ENCODE data around the gene TRAPPC3. TPM values are rescaled to one million over a fixed set of nuclear protein-coding genes. Genes with fewer than 3 reads are reported as not detected.
A peak's percentile ranks its signal among the peaks of the same experiment; 100 is the strongest.
"Not testable (repeated sequence)": the region's sequence is repeated elsewhere in the genome, so short reads cannot be mapped to it uniquely, and the experiment has no call there.

TRAPPC3 gene
- 52.1 TPM for total RNA-seq

DNA sequence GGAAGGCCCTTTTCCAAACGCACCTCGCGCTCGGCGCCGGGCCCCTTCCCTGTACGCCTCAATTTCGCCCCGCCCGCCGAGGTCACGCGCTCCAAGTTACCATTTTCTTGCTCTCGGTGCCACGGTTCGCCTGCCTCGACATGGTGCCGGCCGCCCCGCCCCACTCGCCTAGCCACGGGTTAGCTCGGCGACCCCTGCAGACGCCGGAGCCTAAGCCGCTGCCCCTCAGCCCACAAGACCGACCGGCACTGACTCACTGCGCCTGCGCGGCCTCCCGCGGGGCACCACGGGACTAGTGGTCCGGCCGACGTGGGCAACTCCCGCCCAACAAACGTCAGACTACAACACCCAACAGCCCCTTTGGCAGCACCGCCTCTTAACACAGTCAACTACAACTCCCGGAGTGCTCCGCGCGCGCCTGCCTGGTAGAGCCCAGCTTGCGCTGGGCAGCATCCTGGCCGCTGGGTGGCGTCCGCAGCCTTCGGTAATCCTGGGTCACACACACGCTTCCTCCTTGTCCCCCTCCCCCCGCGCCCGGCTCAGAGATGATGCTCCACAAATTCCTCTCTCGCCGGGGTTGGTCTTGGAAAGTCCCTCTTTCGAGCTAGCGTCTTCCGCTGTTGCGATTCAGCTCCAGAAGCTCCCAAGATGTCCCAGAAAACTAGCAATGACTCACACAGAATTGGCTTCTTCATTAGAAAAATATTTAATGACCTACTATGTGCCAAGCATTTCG is at the start of gene TRAPPC3:
TSS of gene TRAPPC3 (minus strand) at position 250 of the 736 bp plus-strand sequence. CDS start at position 142, 108 bp downstream.
- peaks cover 50% of the 10 kb centered on the region for H3K4me1 ChIP-seq
- intact Hi-C loops (cut with DNase I): no loop called here

DNA sequence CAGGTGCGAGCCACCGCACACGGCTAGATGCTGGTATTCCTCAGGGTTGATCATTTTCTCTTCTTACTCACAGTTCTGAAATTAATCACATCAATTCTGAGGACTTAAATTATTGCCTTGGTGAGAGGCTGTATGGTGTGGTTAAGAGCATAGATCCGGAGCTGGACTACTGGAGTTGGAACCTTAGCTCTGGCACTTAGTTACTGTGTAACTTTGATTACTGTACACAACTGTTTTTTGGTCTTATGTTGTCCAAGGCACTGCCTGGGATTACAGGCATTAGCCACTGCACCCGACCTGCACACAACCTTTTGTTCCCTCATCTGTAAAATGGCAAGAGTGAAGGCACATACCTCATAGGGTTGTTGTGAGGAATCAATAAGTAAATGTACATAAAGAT is 49.4 kb upstream of the TRAPPC3 start:
- H3K4me3 ChIP-seq: no peak overlapping the region
- H3K27ac ChIP-seq: no peak overlapping the region
- no peaks in the 10 kb centered on the region for H3K27me3 ChIP-seq
- no peak for DNase-seq (ENCODE audit: extremely low spot score in 2 of 2)
- no peaks in the 10 kb centered on the region for H3K9me3 ChIP-seq
- H3K36me3 ChIP-seq: no peaks in the 10 kb centered on the region
- H3K4me1 ChIP-seq: peaks cover 4% of the 10 kb centered on the region
- TF ChIP-seq POLR2A (IDR thresholded peaks at IDR 0.05): no peak
- no peak for TF ChIP-seq POLR2AphosphoS5 (IDR thresholded peaks at IDR 0.05; ENCODE audit: insufficient read depth in 1 of 2, low read depth in 1 of 2)
- TF ChIP-seq, protein P1, sequence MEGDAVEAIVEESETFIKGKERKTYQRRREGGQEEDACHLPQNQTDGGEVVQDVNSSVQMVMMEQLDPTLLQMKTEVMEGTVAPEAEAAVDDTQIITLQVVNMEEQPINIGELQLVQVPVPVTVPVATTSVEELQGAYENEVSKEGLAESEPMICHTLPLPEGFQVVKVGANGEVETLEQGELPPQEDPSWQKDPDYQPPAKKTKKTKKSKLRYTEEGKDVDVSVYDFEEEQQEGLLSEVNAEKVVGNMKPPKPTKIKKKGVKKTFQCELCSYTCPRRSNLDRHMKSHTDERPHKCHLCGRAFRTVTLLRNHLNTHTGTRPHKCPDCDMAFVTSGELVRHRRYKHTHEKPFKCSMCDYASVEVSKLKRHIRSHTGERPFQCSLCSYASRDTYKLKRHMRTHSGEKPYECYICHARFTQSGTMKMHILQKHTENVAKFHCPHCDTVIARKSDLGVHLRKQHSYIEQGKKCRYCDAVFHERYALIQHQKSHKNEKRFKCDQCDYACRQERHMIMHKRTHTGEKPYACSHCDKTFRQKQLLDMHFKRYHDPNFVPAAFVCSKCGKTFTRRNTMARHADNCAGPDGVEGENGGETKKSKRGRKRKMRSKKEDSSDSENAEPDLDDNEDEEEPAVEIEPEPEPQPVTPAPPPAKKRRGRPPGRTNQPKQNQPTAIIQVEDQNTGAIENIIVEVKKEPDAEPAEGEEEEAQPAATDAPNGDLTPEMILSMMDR (IDR thresholded peaks at IDR 0.05): no peak
- intact Hi-C loops (cut with DNase I): no loop called here

More for the DNA sequence above, at the start of gene TRAPPC3:
- peak; percentile 100 for DNase-seq (ENCODE audit: extremely low spot score in 2 of 2)
- peak within 1 kb of the TSS; percentile 74 to 96 for H3K4me3 ChIP-seq
- peak within 1 kb of the TSS; percentile 99 for H3K27ac ChIP-seq
- no peaks in the 10 kb centered on the region for H3K36me3 ChIP-seq
- no peaks in the 10 kb centered on the region for H3K27me3 ChIP-seq
- H3K9me3 ChIP-seq: no peaks in the 10 kb centered on the region
- TF ChIP-seq POLR2AphosphoS5 (IDR thresholded peaks at IDR 0.05; ENCODE audit: insufficient read depth in 1 of 2, low read depth in 1 of 2): peak; percentile 94 to 99
- TF ChIP-seq, protein P1 (IDR thresholded peaks at IDR 0.05): peak; percentile 94 to 96 (median 94)
- TF ChIP-seq POLR2A (IDR thresholded peaks at IDR 0.05): peak in 1 of 2 donors; percentile 90

DNA sequence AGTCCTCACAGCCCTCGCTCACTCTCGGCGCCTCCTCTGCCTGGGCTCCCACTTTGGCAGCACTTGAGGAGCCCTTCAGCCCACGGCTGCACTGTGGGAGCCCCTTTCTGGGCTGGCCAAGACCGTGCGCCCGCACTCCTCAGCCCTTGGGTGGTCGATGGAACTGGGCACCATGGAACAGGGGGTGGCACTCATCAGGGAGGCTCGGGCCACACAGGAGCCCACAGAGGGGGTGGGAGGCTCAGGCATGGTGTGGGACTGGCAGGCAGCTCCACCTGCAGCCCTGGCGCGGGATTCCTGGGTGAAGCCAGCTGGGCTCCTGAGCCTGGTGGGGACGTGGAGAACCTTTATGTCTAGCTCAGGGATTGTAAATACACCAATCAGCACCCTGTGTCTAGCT is 47.5 kb upstream of the TRAPPC3 start:
- H3K27ac ChIP-seq; H3K4me1 ChIP-seq; H3K36me3 ChIP-seq; H3K9me3 ChIP-seq; H3K27me3 ChIP-seq; H3K4me3 ChIP-seq; DNase-seq (ENCODE audit: extremely low spot score in 2 of 2); intact Hi-C loops (cut with DNase I): not testable (repeated sequence)

DNA sequence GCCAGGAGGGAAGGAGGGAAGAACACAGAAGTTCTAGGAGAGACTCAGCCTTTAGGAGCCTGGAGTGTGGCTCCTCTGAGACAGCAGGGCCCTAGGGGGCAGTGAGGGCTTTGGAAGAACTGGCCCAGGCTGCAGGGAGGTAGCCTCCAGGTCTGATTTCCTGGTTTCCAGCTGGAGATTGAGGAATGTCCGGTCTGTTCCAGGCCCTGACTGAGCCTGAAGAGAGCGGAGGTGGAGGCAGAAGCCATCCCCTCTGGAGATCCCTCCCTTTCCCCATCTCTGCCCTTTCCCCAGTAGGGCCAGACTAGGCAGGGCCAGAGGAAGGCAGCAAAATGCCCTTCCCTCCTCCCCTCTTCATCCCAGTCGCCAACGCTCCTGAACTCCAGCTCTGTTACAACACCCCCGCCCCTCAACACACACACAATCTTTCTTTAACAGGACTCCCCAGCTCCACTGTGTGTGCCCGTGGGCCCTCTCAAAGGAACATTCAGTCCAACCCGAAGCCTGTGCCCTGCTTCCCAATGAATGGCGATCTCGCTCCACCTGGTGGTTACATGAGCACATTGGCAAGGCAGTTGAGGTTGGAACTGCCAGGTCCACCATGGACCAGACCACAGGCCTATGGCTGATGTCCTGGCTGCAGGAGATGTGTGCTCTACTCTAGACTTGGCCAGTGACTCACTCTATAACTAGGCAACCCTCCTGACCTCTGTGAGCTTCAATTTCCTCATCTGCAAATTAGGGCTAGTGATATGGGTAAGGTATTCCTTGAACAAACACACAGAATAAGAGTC is 38.7 kb upstream of the TRAPPC3 start:
- DNase-seq (ENCODE audit: extremely low spot score in 2 of 2): peak in 1 of 2 donors; percentile 89

DNA sequence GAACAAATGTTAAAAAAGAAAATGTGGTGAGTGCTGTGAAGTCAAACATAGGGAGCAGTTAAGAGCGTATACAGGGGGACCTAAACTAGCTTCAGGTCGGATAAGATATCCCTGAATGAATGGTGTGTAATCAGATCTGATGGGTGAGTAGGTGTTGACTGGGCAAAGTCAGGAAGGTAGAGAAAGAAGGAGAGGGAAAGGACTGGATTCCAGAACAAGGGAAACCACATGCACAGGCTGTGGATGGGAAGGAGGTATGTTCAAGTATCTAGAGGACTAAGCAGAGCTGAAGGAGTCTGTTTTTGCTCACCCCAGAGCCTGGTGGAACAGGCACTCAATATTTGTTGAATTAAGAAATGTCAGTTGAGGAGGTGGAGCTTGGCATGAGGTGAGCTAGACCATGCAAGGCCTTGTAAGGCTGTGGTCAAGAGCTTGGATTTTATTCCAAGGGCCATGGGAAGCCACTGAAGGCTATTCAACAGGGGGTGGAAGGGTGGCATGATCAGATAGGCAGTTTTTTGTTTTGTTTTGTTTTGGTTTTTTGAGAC is 34.1 kb upstream of the TRAPPC3 start:
- no peak overlapping the region for H3K4me3 ChIP-seq
- H3K4me1 ChIP-seq: peaks cover 8% of the 10 kb centered on the region
- DNase-seq (ENCODE audit: extremely low spot score in 2 of 2): no peak
- TF ChIP-seq POLR2A (IDR thresholded peaks at IDR 0.05) (no peak), POLR2AphosphoS5 (IDR thresholded peaks at IDR 0.05; ENCODE audit: insufficient read depth in 1 of 2, low read depth in 1 of 2) (no peak)
- TF ChIP-seq, protein P1 (IDR thresholded peaks at IDR 0.05): no peak
- H3K27me3 ChIP-seq: no peaks in the 10 kb centered on the region
- H3K27ac ChIP-seq: peak overlapping the region; percentile 10
- H3K9me3 ChIP-seq: no peaks in the 10 kb centered on the region
- intact Hi-C loops (cut with DNase I): no loop called here
- H3K36me3 ChIP-seq: peaks cover 0 to 26% of the 10 kb centered on the region in 2 donors

More for the DNA sequence above, 38.7 kb upstream of the TRAPPC3 start:
- intact Hi-C loops (cut with DNase I): loop anchor here (5.0 kb wide), 1 partner anchor 36 kb away; no protein-coding TSS in a partner anchor
- Histone ChIP-seq H3K27ac (peak overlapping the region; percentile 82), H3K36me3 (no peaks in the 10 kb centered on the region), H3K27me3 (no peaks in the 10 kb centered on the region), H3K4me1 (peaks cover 8% of the 10 kb centered on the region), H3K9me3 (no peaks in the 10 kb centered on the region), H3K4me3 (no peak overlapping the region)
- TF ChIP-seq POLR2AphosphoS5 (IDR thresholded peaks at IDR 0.05; ENCODE audit: insufficient read depth in 1 of 2, low read depth in 1 of 2) (peak; percentile 62 to 80), POLR2A (IDR thresholded peaks at IDR 0.05) (no peak)
- TF ChIP-seq, protein P1 (IDR thresholded peaks at IDR 0.05): peak; percentile 80 to 94 (median 84)

All from vagina (tissue), 2 donors.